Measurements from ENCODE around the gene CCP110.

CCP110 gene

DNA sequence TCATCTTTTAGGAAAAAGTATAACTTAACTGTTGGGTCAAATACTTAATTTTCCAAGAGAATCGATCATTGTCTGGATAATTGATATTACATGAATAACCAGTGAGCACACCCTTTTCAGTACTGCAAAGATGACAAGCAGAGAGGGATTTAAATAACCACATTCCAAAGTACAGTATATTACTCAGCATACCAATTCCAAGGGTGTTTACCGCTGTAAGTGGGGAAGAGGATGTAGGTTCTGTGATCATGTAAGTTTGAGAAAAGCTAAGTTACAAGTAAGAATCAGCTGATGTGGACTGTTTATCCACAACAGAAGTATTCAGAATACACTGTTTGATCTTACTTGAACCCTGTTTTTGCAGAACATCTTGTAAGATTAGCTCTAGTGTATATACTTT lies 8.0 kb upstream of the CCP110 start:
- TF ChIP-seq, protein P1, sequence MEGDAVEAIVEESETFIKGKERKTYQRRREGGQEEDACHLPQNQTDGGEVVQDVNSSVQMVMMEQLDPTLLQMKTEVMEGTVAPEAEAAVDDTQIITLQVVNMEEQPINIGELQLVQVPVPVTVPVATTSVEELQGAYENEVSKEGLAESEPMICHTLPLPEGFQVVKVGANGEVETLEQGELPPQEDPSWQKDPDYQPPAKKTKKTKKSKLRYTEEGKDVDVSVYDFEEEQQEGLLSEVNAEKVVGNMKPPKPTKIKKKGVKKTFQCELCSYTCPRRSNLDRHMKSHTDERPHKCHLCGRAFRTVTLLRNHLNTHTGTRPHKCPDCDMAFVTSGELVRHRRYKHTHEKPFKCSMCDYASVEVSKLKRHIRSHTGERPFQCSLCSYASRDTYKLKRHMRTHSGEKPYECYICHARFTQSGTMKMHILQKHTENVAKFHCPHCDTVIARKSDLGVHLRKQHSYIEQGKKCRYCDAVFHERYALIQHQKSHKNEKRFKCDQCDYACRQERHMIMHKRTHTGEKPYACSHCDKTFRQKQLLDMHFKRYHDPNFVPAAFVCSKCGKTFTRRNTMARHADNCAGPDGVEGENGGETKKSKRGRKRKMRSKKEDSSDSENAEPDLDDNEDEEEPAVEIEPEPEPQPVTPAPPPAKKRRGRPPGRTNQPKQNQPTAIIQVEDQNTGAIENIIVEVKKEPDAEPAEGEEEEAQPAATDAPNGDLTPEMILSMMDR (conservative IDR thresholded peaks at IDR 0.05; ENCODE audit: low read depth): no peak
- no peak overlapping the region for H3K27ac ChIP-seq
- DNase-seq (ENCODE audit: low spot score): no peak
- ChIA-PET CTCF (no interaction called here), POLR2A (ENCODE audit: low non-redundant PET) (no interaction called here)

DNA sequence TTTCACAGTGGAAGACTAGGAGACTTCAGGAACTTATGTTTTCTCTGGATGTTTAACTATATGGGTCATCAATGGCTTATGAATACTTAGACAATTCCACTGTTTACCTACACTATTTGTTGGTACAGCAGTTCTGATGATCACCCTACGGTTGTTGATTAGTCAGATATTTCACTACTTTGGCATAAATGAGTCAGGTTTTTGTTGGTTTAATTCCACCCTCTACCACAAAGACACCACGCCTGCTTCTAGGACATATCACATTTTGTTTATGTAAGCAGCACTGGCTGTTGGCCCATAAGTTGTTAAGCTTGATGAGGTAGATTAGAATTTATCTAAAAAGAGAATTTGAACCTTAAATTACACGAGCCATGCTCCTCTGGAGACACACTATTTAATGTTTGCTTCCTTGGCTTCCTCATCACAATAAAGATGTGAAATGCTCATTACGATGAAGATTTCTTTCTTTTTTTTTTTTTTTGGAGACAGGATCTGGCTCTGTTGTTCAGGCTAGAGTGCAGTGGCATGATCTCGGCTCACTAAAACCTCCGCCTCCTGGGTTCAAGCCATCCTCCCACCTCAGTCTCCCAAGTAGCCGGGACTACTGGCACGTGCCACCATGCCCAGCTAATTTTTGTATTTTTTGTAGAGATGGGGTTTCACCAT lies 6.2 kb upstream of the CCP110 start:
- ChIA-PET POLR2A (ENCODE audit: low non-redundant PET) (no interaction called here), CTCF (interaction anchor here (0.6 to 0.7 kb wide), 2 partner anchors 38 to 379 kb away, joined by 3 read pairs; partner anchors contain the start of gene VPS35L)
- peak; percentile 73 for DNase-seq (ENCODE audit: low spot score)
- no peak overlapping the region; the same call in 1 of the 2 replicates for H3K27ac ChIP-seq
- TF ChIP-seq, protein P1 (conservative IDR thresholded peaks at IDR 0.05; ENCODE audit: low read depth): no peak

DNA sequence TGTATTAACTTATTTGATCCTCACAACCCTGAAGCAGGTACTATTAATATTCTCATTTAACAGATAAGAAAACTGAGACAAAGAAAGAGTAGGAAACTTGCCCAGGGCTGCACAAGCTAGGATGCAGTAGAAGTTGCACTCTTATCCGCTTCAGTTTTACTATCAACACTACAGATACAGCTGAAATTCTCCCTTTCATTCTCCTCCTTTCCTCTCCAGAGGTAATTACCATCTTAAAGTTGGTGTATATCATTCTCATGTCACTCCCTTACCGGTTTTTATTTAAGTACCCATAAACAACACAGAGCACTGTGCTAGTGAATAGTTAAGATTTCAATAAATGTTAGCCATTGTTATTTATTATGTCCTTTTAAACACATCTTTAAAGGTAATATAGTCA lies 5.4 kb upstream of the CCP110 start:
- ChIA-PET POLR2A (ENCODE audit: low non-redundant PET) (no interaction called here), CTCF (interaction anchor here (2.5 kb wide), 1 partner anchor 16 kb away, joined by 11 read pairs; no protein-coding TSS in a partner anchor)
- no peak overlapping the region for H3K27ac ChIP-seq
- TF ChIP-seq, protein P1 (conservative IDR thresholded peaks at IDR 0.05; ENCODE audit: low read depth): no peak
- DNase-seq (ENCODE audit: low spot score): no peak

DNA sequence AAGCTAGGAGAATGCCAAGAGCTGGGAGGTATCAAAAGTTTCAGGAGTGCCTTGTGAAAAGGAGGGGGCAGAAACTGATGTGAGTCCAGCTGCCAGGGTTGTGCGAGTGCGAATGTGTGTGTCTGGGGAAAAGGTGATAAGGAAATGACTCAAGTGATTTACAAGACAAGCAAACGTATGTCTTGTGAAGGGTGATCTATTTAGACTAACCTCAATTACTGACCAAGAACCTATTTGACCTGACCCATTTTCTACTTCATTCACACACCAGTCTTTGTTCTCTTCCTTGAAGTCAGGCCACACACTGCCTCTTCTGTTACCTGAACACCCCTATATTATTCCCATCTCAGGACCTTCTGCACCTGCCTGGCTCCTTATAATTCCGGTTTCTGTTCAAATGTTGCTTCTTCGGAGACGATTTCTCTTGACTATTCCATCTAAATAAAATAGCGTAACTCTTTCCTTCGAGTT lies 2.8 kb upstream of the CCP110 start:
- ChIA-PET POLR2A (ENCODE audit: low non-redundant PET) (no interaction called here), CTCF (interaction anchor here (2.5 kb wide), 1 partner anchor 18 kb away, joined by 11 read pairs; no protein-coding TSS in a partner anchor)
- no peak for DNase-seq (ENCODE audit: low spot score)
- TF ChIP-seq, protein P1 (conservative IDR thresholded peaks at IDR 0.05; ENCODE audit: low read depth): no peak
- H3K27ac ChIP-seq: peak overlapping the region; percentile 66

GRCh38 chr16:19521471-19522396 lies 2.0 kb upstream of the CCP110 start, which contains the start of gene GDE1:
Gene GDE1, minus strand, starts transcription at chr16:19522098. Its CDS starts 134 bp downstream, at chr16:19521964.
- peak within 1 kb of the TSS; percentile 87 for H3K27ac ChIP-seq
- POLR2A ChIA-PET (ENCODE audit: low non-redundant PET): no interaction called here
- DNase-seq (ENCODE audit: low spot score): peak; percentile 95
- TF ChIP-seq, protein P1 (conservative IDR thresholded peaks at IDR 0.05; ENCODE audit: low read depth): peak; percentile 26; the same call in 1 of the 2 replicates
- CTCF ChIA-PET: interaction anchor here (0.6 kb wide), 1 partner anchor 590 kb away, joined by 5 read pairs; no protein-coding TSS in a partner anchor

DNA sequence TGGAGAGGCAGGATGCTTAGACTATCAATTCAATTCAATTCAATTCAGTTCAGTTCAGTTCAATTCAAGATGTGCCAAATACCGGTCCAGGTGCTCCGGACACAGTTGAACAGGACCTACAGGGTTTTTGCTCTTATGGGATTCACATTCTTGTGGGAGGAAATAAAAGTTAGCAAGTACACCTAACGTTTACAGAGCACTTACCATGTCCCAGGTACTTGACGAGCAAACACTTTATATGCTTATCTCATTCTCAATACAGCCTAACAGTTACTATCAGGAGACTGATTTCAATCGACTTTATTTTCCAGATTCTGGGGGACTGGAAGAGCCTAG lies 1.4 kb upstream of the CCP110 start:
- TF ChIP-seq, protein P1 (conservative IDR thresholded peaks at IDR 0.05; ENCODE audit: low read depth): no peak
- no peak for DNase-seq (ENCODE audit: low spot score)
- H3K27ac ChIP-seq: peak overlapping the region; percentile 87
- ChIA-PET POLR2A (ENCODE audit: low non-redundant PET) (no interaction called here), CTCF (no interaction called here)
